ENCODE data around the gene RAB2B. TPM values are rescaled to one million over a fixed set of nuclear protein-coding genes. Genes with fewer than 3 reads are reported as not detected.

RAB2B gene
- total RNA-seq, 1 experiment from 2014 or later = 26.8 TPM

DNA sequence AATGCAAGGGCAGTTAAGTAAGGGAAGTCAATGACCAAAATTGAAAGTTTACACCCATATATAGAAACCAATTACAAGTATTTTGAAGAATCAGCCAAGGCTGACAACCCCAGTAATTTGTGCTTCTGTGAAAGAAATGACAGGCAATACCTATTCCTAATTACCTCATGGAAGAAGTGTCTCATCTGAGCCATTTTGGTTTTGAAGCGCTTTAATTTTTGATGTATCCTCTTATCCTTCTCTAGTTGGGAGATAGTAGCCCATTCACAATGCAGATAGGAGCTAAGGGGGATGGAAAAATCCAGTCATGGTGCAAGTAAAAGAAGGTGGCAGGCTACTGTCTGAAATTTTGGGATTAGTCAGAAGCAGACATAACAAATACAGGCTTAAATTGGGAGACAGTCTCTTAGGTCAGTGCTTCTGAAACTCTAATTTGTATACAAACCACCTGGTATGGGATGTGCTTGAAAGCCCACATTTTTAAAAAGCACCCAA is 62.6 kb downstream of the RAB2B start:
- TF ChIP-seq EZH2phosphoT487 (IDR thresholded peaks at IDR 0.05; ENCODE audit: borderline replicate concordance, low read length) = no peak
- TF ChIP-seq, protein P1, sequence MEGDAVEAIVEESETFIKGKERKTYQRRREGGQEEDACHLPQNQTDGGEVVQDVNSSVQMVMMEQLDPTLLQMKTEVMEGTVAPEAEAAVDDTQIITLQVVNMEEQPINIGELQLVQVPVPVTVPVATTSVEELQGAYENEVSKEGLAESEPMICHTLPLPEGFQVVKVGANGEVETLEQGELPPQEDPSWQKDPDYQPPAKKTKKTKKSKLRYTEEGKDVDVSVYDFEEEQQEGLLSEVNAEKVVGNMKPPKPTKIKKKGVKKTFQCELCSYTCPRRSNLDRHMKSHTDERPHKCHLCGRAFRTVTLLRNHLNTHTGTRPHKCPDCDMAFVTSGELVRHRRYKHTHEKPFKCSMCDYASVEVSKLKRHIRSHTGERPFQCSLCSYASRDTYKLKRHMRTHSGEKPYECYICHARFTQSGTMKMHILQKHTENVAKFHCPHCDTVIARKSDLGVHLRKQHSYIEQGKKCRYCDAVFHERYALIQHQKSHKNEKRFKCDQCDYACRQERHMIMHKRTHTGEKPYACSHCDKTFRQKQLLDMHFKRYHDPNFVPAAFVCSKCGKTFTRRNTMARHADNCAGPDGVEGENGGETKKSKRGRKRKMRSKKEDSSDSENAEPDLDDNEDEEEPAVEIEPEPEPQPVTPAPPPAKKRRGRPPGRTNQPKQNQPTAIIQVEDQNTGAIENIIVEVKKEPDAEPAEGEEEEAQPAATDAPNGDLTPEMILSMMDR (conservative IDR thresholded peaks at IDR 0.05; ENCODE audit: low read depth, low read length) = no peak
- no peak for TF ChIP-seq EZH2 (IDR thresholded peaks at IDR 0.05; ENCODE audit: low read length, unreplicated experiment)
- no peak overlapping the region for H3K4me2 ChIP-seq (ENCODE audit: low read length)
- no peaks in the 10 kb centered on the region for H3F3A ChIP-seq (ENCODE audit: low read length, unreplicated experiment)
- H4K20me1 ChIP-seq (ENCODE audit: low read length) = no peaks in the 10 kb centered on the region
- intact Hi-C loops (cut with micrococcal nuclease) = no loop called here
- no peak for DNase-seq
- no TSS peak for BruUV-seq (replicated peaks)
- H3K79me2 ChIP-seq (ENCODE audit: low read length) = no peaks in the 10 kb centered on the region
- ChIA-PET POLR2A (ENCODE audit: unreplicated experiment) (no interaction called here), CTCF (no interaction called here)
- no peak overlapping the region for H3K4me3 ChIP-seq (ENCODE audit: low read length)
- no peak overlapping the region for H3K27ac ChIP-seq (ENCODE audit: low read length)
- peaks cover 61% of the 10 kb centered on the region for H3K36me3 ChIP-seq (ENCODE audit: low read depth, low read length)
- no peaks in the 10 kb centered on the region for H3K9me3 ChIP-seq (ENCODE audit: low read length)
- no peaks in the 10 kb centered on the region for H3K27me3 ChIP-seq (ENCODE audit: low read length)
- H2AFZ ChIP-seq (ENCODE audit: low read length) = no peak overlapping the region
- H3K4me1 ChIP-seq (ENCODE audit: insufficient read depth, low read length) = no peaks in the 10 kb centered on the region
- no peak for ATAC-seq
- H3K9me2 ChIP-seq (replicated peaks; ENCODE audit: low read length) = no peaks in the 10 kb centered on the region
- no peak overlapping the region for H3K9ac ChIP-seq (ENCODE audit: low read length)

Other genes starting within 250 kb of the RAB2B start
- 682 and 772 TPM in 2 replicates for gene HNRNPC, start 207.5 kb downstream of the RAB2B start, total RNA-seq (2014; rRNA removed)
- gene RPGRIP1, start 196.9 kb downstream of the RAB2B start, total RNA-seq (2014; rRNA removed) = 0.33 TPM in 1 of 2 replicates, not detected in the other
- gene SUPT16H, start 92.9 kb downstream of the RAB2B start, total RNA-seq (2014; rRNA removed) = 92.6 and 102 TPM in 2 replicates
- 57.4 and 81.0 TPM in 2 replicates for gene CHD8, start 20.8 kb downstream of the RAB2B start, total RNA-seq (2014; rRNA removed)
- 26.7 and 38.5 TPM in 2 replicates for gene TOX4, start 236 bp upstream of the RAB2B start, total RNA-seq (2014; rRNA removed)
- gene METTL3, start 34.4 kb upstream of the RAB2B start, total RNA-seq (2014; rRNA removed) = 47.6 and 57.1 TPM in 2 replicates
- gene SALL2, start 49.4 kb upstream of the RAB2B start, total RNA-seq (2014; rRNA removed) = 4.1 and 6.0 TPM in 2 replicates
- gene OR10G3, start 103.1 kb upstream of the RAB2B start, total RNA-seq (2014; rRNA removed) = not detected in 2 replicates
- gene OR10G2, start 158.0 kb upstream of the RAB2B start, total RNA-seq (2014; rRNA removed) = not detected in 2 replicates
- gene OR4E2, start 176.9 kb upstream of the RAB2B start, total RNA-seq (2014; rRNA removed) = not detected in 2 replicates
- gene OR4E1, start 196.9 kb upstream of the RAB2B start, total RNA-seq (2014; rRNA removed) = not detected in 2 replicates

Measured in PC-3 (cell line).